GM12878 (cell line): ENCODE results near the gene CTDP1. TPM values are rescaled to one million over a fixed set of nuclear protein-coding genes. Genes with fewer than 3 reads are reported as not detected.

ENCODE experiments used
- ATAC-seq: fragments of 200-7000 bp; cut with Tn5 transposase; 3 replicates; pipeline ENCODE4 v1.9.1; 2020; ENCODE audit warnings: mild to moderate bottlenecking, moderate library complexity
- BruUV-seq: library from RNA; stranded (reverse); fragments of 400-500 nt; replicated peaks from 2 replicates; lab custom pipeline; 2021; lab: Mats Ljungman, UMichigan
- CTCF ChIA-PET: fragments of 300-600 bp; sonication (Branson Sonifier 250); formaldehyde crosslinking; extraction: SDS; loops from one replicate; lab custom pipeline; 2021; ENCODE audit warnings: inconsistent platforms; lab: Yijun Ruan, JAX
- POLR2A ChIA-PET: fragments of 350-600 bp; formaldehyde crosslinking; extraction: SDS; loops from one replicate; lab custom pipeline; 2021; ENCODE audit warnings: inconsistent platforms; lab: Charles Lee
- RAD21 ChIA-PET: fragments of 300-600 bp; sonication (Branson Sonifier 250); formaldehyde crosslinking; loops from one replicate; lab custom pipeline; 2023; ENCODE audit warnings: antibody characterized with exemption; ENCODE audit not compliant: unreplicated experiment; lab: Charles Lee
- SMC1A ChIA-PET: fragments of 300-600 bp; sonication (Branson Sonifier 250); formaldehyde crosslinking; loops from one replicate; lab custom pipeline; 2023; ENCODE audit not compliant: unreplicated experiment, uncharacterized antibody; lab: Charles Lee
- DNase-seq: peaks from one replicate; pipeline ENCODE4 v3.0.0-alpha.2; 2011; ENCODE audit warnings: low read depth, low spot score
- FAIRE-seq: peaks from 3 replicates; lab custom pipeline; 2011; peaks lifted over from hg19 to GRCh38; lab: Jason Lieb, UNC
- H2AFZ ChIP-seq: 2 replicates; pipeline ENCODE4 v1.6.0; 2011; ENCODE audit warnings: low read depth, low read length, control low read depth; ENCODE audit not compliant: control insufficient read depth
- H3K27ac ChIP-seq: 2 replicates; pipeline ENCODE4 v1.5.1; 2011; ENCODE audit warnings: control low read depth; ENCODE audit not compliant: control insufficient read depth, insufficient read depth
- H3K27me3 ChIP-seq, 2 experiments: replicated peaks in 1 of 2; 2 replicates each; pipeline versions ENCODE4 v1.6.0 to v1.6.1; 2011; ENCODE audit warnings: low read length in 1 of 2; ENCODE audit not compliant: control insufficient read depth in 2 of 2, insufficient read depth in 2 of 2
- H3K36me3 ChIP-seq, 2 experiments: 2 replicates each; pipeline ENCODE4 v1.5.1; 2011; ENCODE audit warnings: low read length in 1 of 2; ENCODE audit not compliant: control insufficient read depth in 2 of 2, insufficient read depth in 2 of 2
- H3K4me1 ChIP-seq: 2 replicates; pipeline ENCODE4 v1.6.1; 2011; ENCODE audit warnings: mild to moderate bottlenecking, low read length, moderate library complexity, mixed read lengths; ENCODE audit not compliant: control insufficient read depth, insufficient read depth
- H3K4me2 ChIP-seq: 2 replicates; pipeline ENCODE4 v1.6.0; 2011; ENCODE audit warnings: control low read depth; ENCODE audit not compliant: control insufficient read depth, insufficient read depth
- H3K4me3 ChIP-seq: fragments of 200-600 bp; sonication (generic); 2 replicates; pipeline ENCODE4 v1.5.1; 2016
- H3K79me2 ChIP-seq: 2 replicates; pipeline ENCODE4 v1.6.0; 2011; ENCODE audit warnings: low read length; ENCODE audit not compliant: control insufficient read depth, insufficient read depth
- H3K9ac ChIP-seq: 2 replicates; pipeline ENCODE4 v1.8.0; 2011; ENCODE audit warnings: low read length, control low read depth, mixed read lengths; ENCODE audit not compliant: control insufficient read depth, insufficient read depth
- H3K9me3 ChIP-seq: replicated peaks from 3 replicates; pipeline ENCODE4 v1.5.1; 2011; ENCODE audit warnings: mild to moderate bottlenecking, low read length; ENCODE audit not compliant: control insufficient read depth, insufficient read depth
- H4K20me1 ChIP-seq: 2 replicates; pipeline ENCODE4 v1.6.0; 2011; ENCODE audit not compliant: control insufficient read depth, insufficient read depth
- CEBPB ChIP-seq, 2 experiments: fragments of 150-350 bp in 1 of 2; IDR thresholded peaks; 2 replicates each; pipeline ENCODE4 v1.6.1; 2012 to 2014; ENCODE audit warnings: low read depth in 2 of 2, low read length in 2 of 2, borderline replicate concordance in 1 of 2, inconsistent platforms in 1 of 2
- CHD1 ChIP-seq: IDR thresholded peaks from 2 replicates; pipeline ENCODE4 v1.6.1; 2012; ENCODE audit warnings: low read depth, low read length, improper control_type of control experiment
- CHD4 ChIP-seq: fragments of 200-600 bp; sonication (generic); IDR thresholded peaks from 2 replicates; pipeline ENCODE4 v1.6.1; 2016; ENCODE audit warnings: mild to moderate bottlenecking
- CTCF ChIP-seq, 3 experiments: IDR thresholded peaks in 2 of 3; conservative IDR thresholded peaks in 1 of 3; 2 replicates each; pipeline ENCODE4 v1.5.1; 2011; ENCODE audit warnings: low read depth in 3 of 3, low read length in 3 of 3, mild to moderate bottlenecking in 3 of 3, control low read depth in 2 of 3, moderate library complexity in 2 of 3, inconsistent platforms in 1 of 3, mixed read lengths in 1 of 3; ENCODE audit not compliant: control insufficient read depth in 2 of 3, insufficient read depth in 1 of 3; ENCODE audit errors: extremely low read depth in 1 of 3
- ESRRA ChIP-seq: IDR thresholded peaks from 2 replicates; pipeline ENCODE4 v1.6.1; 2012; ENCODE audit warnings: mild to moderate bottlenecking, low read length, improper control_type of control experiment
- EZH2 ChIP-seq: IDR thresholded peaks from 2 replicates; pipeline ENCODE4 v1.6.1; 2012; ENCODE audit warnings: low read depth, mild to moderate bottlenecking, control low read depth, inconsistent platforms, low read length, borderline replicate concordance; ENCODE audit not compliant: control insufficient read depth
- FOXM1 ChIP-seq: IDR thresholded peaks from 2 replicates; pipeline ENCODE4 v1.6.1; 2012; ENCODE audit warnings: low read depth, mild to moderate bottlenecking, inconsistent platforms, low read length, moderate library complexity
- HDAC6 ChIP-seq: fragments of 200-600 bp; sonication (generic); IDR thresholded peaks from one replicate; pipeline ENCODE4 v1.8.0; 2017; ENCODE audit warnings: antibody characterized with exemption; ENCODE audit not compliant: unreplicated experiment
- HDGF ChIP-seq: fragments of 450-650 bp; IDR thresholded peaks from 2 replicates; pipeline ENCODE4 v1.6.1; 2016; ENCODE audit warnings: antibody characterized with exemption
- IKZF1 ChIP-seq: fragments of 450-650 bp; conservative IDR thresholded peaks from 2 replicates; pipeline ENCODE4 v1.6.1; 2017; ENCODE audit warnings: antibody characterized with exemption, mild to moderate bottlenecking
- IKZF2 ChIP-seq, 2 experiments: fragments of 450-650 bp; IDR thresholded peaks; 2 replicates each; pipeline ENCODE4 v1.6.1; 2017; ENCODE audit warnings: mild to moderate bottlenecking in 2 of 2, moderate library complexity in 2 of 2
- MYB ChIP-seq: fragments of 150-350 bp; IDR thresholded peaks from 2 replicates; pipeline ENCODE4 v1.6.1; 2014; ENCODE audit warnings: mild to moderate bottlenecking, low read depth, low read length, borderline replicate concordance
- NBN ChIP-seq: fragments of 450-650 bp; IDR thresholded peaks from 2 replicates; pipeline ENCODE4 v1.6.1; 2016
- POU2F2 ChIP-seq: IDR thresholded peaks from 3 replicates; pipeline ENCODE4 v1.6.1; 2011; ENCODE audit warnings: low read depth, mild to moderate bottlenecking, low read length, borderline replicate concordance
- RAD51 ChIP-seq: fragments of 450-650 bp; IDR thresholded peaks from 2 replicates; pipeline ENCODE4 v1.6.1; 2016; ENCODE audit warnings: moderate library complexity, mild to moderate bottlenecking, inconsistent platforms
- RCOR1 ChIP-seq: conservative IDR thresholded peaks from 2 replicates; pipeline ENCODE4 v1.6.1; 2012; ENCODE audit warnings: low read depth, low read length, improper control_type of control experiment
- SIX5 ChIP-seq: IDR thresholded peaks from 2 replicates; pipeline ENCODE4 v1.6.1; 2011; ENCODE audit warnings: mild to moderate bottlenecking, low read depth, low read length, moderate library complexity; ENCODE audit not compliant: severe bottlenecking
- SPI1 ChIP-seq: IDR thresholded peaks from 2 replicates; pipeline ENCODE4 v1.6.1; 2011; ENCODE audit warnings: low read depth, mild to moderate bottlenecking, low read length, moderate library complexity, borderline replicate concordance; ENCODE audit not compliant: insufficient read depth
- SREBF2 ChIP-seq: IDR thresholded peaks from 2 replicates; pipeline ENCODE4 v1.6.1; 2012; ENCODE audit warnings: mild to moderate bottlenecking, low read length
- SRF ChIP-seq, 2 experiments: IDR thresholded peaks; 2 replicates each; pipeline ENCODE4 v1.6.1; 2011; ENCODE audit warnings: low read depth in 2 of 2, low read length in 2 of 2, mild to moderate bottlenecking in 1 of 2, moderate library complexity in 1 of 2
- TBL1XR1 ChIP-seq: IDR thresholded peaks from 2 replicates; pipeline ENCODE4 v1.6.1; 2012; ENCODE audit warnings: low read depth, low read length, improper control_type of control experiment
- WGBS: methylation state at CpG from one replicate; pipeline ENCODE4 v1.1.6; 2016; ENCODE audit warnings: low lambda C conversion rate; ENCODE audit not compliant: insufficient replicate concordance, insufficient coverage; ENCODE audit errors: missing lambda C conversion rate; 5-methylcytosine and 5-hydroxymethylcytosine counted together
- in situ Hi-C: fragments of 300-500 bp; cut with MboI; formaldehyde crosslinking; loops from 9 replicates; pipeline ENCODE4 v1.14.3; 2018; ENCODE audit warnings: mixed read lengths
- intact Hi-C: fragments of 100-400 bp; cut with micrococcal nuclease; formaldehyde crosslinking; loops from one replicate; pipeline ENCODE4 v1.14.2; 2022; ENCODE audit not compliant: unreplicated experiment
- polyA plus RNA-seq, 11 experiments: library from polyadenylated mRNA; depleted of rRNA in 4 of 11; unstranded in 6 of 11; stranded (reverse) in 5 of 11; fragments of >200 nt; fragmentation: Nextera tagmentation in 4 of 11; fragmentation: Illumina TruSeq in 1 of 11; extraction: Ambion mirVana in 4 of 11; extraction: Trizol in 1 of 11; gene quantifications; 1 replicate in 1 of 11; 2 replicates in 10 of 11; pipeline versions ENCODE4 v1.2.1 to v1.2.3, GENCODE V29; 2011 to 2016; ENCODE audit warnings: inconsistent platforms in 2 of 11, missing spikeins in 2 of 11, low read depth in 1 of 11
- total RNA-seq, 4 experiments: library from RNA; depleted of rRNA in 3 of 4; stranded (reverse); fragments of >200 nt in 3 of 4; fragmentation: Illumina TruSeq in 1 of 4; extraction: Trizol in 1 of 4; gene quantifications; 2 replicates each; pipeline versions ENCODE4 v1.2.1 to v1.2.3, GENCODE V29; 2013 to 2021

Gene CTDP1
- total and polyA plus RNA-seq, 10 of the 15 experiments (the other 5 are each of a cell fraction or from before 2014, with no cell fraction given), result 0.32 to 31.3 (median 8.8) TPM

- TF ChIP-seq ESRRA (no peak), MYB (no peak), SRF (IDR thresholded peaks at IDR 0.05; ENCODE audit: low read depth in 2 of 2, low read length in 2 of 2) (no peak), SIX5 (no peak)
- TF ChIP-seq, all 136 proteins: peak for 0
These were observed 15.7 kb downstream of the CTDP1 start (continued) for GRCh38 chr18:79695269-79695668.

GRCh38 chr18:79695856-79696850 is 16.6 kb downstream of the CTDP1 start:
- in situ Hi-C loops (no loop called here), intact Hi-C loops (no loop called here)
- H2AFZ ChIP-seq, result no peak overlapping the region
- CTCF ChIA-PET, result no interaction called here
- peaks cover 22 to 30% of the 10 kb centered on the region in 2 experiments; a peak in 3 of 4 replicates for H3K36me3 ChIP-seq
- FAIRE-seq, result no peak
- DNase-seq, result no peak
- no peak for ATAC-seq
- POLR2A ChIA-PET, result no interaction called here
- SMC1A ChIA-PET, result no interaction called here
- no peak overlapping the region for H3K4me3 ChIP-seq
- H3K9ac ChIP-seq, result no peak overlapping the region
- 97% methylated on average over 41 of the region's 53 CpGs for WGBS
- no peaks in the 10 kb centered on the region for H3K9me3 ChIP-seq
- no TSS peak for BruUV-seq
- no peak overlapping the region for H3K4me2 ChIP-seq
- no peak overlapping the region for H3K27ac ChIP-seq
- TF ChIP-seq NBN, result no peak
- TF ChIP-seq CEBPB (IDR thresholded peaks at IDR 0.05; ENCODE audit: borderline replicate concordance in 1 of 2, low read depth in 2 of 2, low read length in 2 of 2), result no peak
- no peak for TF ChIP-seq FOXM1
- TF ChIP-seq IKZF2 (IDR thresholded peaks at IDR 0.05), result no peak
- TF ChIP-seq CHD4, result no peak
- no peak for TF ChIP-seq HDGF
- no peak for TF ChIP-seq CTCF (IDR thresholded peaks at IDR 0.05 in 2 of 3, conservative IDR thresholded peaks at IDR 0.05 in 1 of 3; ENCODE audit: control insufficient read depth in 2 of 3, extremely low read depth in 1 of 3, insufficient read depth in 1 of 3, low read depth in 3 of 3, low read length in 3 of 3)
- no peak for TF ChIP-seq SREBF2
- no peak for TF ChIP-seq TBL1XR1
- no peak for TF ChIP-seq EZH2
- no peak for TF ChIP-seq IKZF1
- TF ChIP-seq RAD51, result no peak
- no peak for TF ChIP-seq RCOR1
- TF ChIP-seq HDAC6, result no peak
- TF ChIP-seq CHD1, result no peak
- no peak for TF ChIP-seq SPI1
- TF ChIP-seq POU2F2, result no peak
- no peaks in the 10 kb centered on the region for H3K27me3 ChIP-seq
- RAD21 ChIA-PET, result no interaction called here
- no peaks in the 10 kb centered on the region for H4K20me1 ChIP-seq
- no peaks in the 10 kb centered on the region for H3K4me1 ChIP-seq
- H3K79me2 ChIP-seq, result peaks cover 7% of the 10 kb centered on the region
